Thyroid gland (tissue), 4 donors: Measurements from ENCODE around the gene HOXB3. TPM values are rescaled to one million over a fixed set of nuclear protein-coding genes. Genes with fewer than 3 reads are reported as not detected.

Experiments
- DNase-seq, 2 donors: peaks; one replicate each; pipeline ENCODE4 v3.0.0-alpha.2; 2019
- H3K27ac ChIP-seq, 3 donors: fragments of 200-600 bp; sonication (generic); 1 replicate in 2 of 3; 2 replicates in 1 of 3; pipeline ENCODE4 v1.5.1; 2016 to 2019; ENCODE audit warnings: mild to moderate bottlenecking in 1 of 3, moderate library complexity in 1 of 3
- H3K27me3 ChIP-seq: fragments of 200-600 bp; sonication (generic); one replicate; pipeline ENCODE4 v1.5.1; 2019
- H3K36me3 ChIP-seq, 2 donors: fragments of 200-600 bp; sonication (generic); one replicate each; pipeline ENCODE4 v1.5.1; 2016 to 2019
- H3K4me1 ChIP-seq, 2 donors: fragments of 200-600 bp; sonication (generic); one replicate each; pipeline ENCODE4 v1.5.1; 2017 to 2019
- H3K4me3 ChIP-seq, 3 donors: fragments of 200-600 bp; sonication (generic); replicated peaks in 1 of 3; 1 replicate in 2 of 3; 2 replicates in 1 of 3; pipeline ENCODE4 v1.5.1; 2016; ENCODE audit warnings: mild to moderate bottlenecking in 1 of 3
- H3K9me3 ChIP-seq: fragments of 200-600 bp; sonication (generic); one replicate; pipeline ENCODE4 v1.5.1; 2017
- POLR2A ChIP-seq, 2 donors: fragments of 450-650 bp; IDR thresholded peaks; one replicate each; pipeline ENCODE4 v1.6.1; 2017; ENCODE audit warnings: antibody characterized with exemption in 2 of 2, mild to moderate bottlenecking in 2 of 2, moderate library complexity in 1 of 2
- WGBS, 2 donors: methylation state at CpG; one replicate each; pipeline ENCODE4 v1.1.5; 2017; 5-methylcytosine and 5-hydroxymethylcytosine counted together
- intact Hi-C: fragments of 100-400 bp; cut with DNase I; formaldehyde crosslinking; loops from one replicate; pipeline ENCODE4 v1.15.1; 2023
- total RNA-seq, 4 donors: library from RNA; depleted of rRNA; stranded (reverse); fragments of >200 nt; gene quantifications; one replicate each; pipeline ENCODE4 v1.2.3, GENCODE V29; 2016
- TF ChIP-seq, protein P1 (sequence below), 6 experiments: fragments of 200-600 bp in 3 of 6; fragments of 450-650 bp in 3 of 6; sonication (generic) in 3 of 6; IDR thresholded peaks; one replicate each; pipeline ENCODE4 v1.5.1; 2016 to 2019; ENCODE audit warnings: antibody characterized with exemption in 6 of 6, mild to moderate bottlenecking in 2 of 6, inconsistent platforms in 1 of 6, moderate library complexity in 1 of 6

Gene HOXB3
- total RNA-seq, 4 donors from 2014 or later: 1.5 to 6.7 (median 4.3) TPM

DNA sequence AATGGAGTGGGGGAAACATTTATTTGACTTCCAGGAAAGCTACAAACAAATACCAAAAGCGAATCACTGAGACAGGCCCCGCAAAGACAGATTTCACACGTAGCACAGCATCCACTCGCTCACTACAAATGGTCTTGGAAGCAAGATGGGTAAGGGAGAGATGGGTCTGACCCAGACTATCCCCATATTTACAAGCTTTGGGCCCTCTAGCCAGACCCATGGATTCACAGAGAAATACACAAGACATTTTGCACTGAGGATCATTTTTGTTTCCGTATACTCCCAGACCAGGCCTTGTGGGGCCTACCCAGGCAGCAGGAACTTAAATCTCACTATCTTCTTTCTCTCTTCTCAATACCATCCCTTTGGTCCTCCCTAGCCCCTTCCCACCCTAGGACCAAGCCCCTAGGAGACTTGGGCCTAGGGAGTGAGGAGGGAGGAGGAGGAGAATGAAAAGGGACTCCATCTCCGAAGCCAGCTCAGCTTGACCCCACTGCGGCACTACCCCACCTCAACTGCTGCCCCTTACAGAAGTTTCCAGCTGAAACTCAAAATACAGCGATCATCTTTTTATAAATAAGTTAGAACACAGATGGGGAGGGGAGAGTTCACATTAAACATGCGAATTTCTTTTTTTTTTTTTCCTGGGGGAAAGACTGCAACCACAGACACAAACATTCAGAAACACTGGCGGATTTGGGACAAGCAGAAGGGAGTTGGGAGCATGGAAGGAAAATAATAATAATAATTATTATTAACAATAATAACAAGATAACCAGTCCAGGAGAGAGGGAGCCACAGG lies 1.4 kb upstream of the HOXB3 start:
- no peaks in the 10 kb centered on the region for H3K9me3 ChIP-seq
- peaks cover 0 to 19% of the 10 kb centered on the region in 2 donors for H3K4me1 ChIP-seq
- H3K4me3 ChIP-seq: no peak overlapping the region
- H3K36me3 ChIP-seq: no peaks in the 10 kb centered on the region
- no peak overlapping the region for H3K27ac ChIP-seq
- intact Hi-C loops: loop anchor here (10.0 kb wide), 1 partner anchor 403 kb away; the partner anchor contains the start of gene IGF2BP1
- DNase-seq: no peak
- WGBS, 2 donors: 86 to 87% methylated on average over 10 of the region's 10 CpGs
- peaks cover 55% of the 10 kb centered on the region for H3K27me3 ChIP-seq
- no peak for TF ChIP-seq POLR2A (IDR thresholded peaks at IDR 0.05)
- TF ChIP-seq, protein P1, sequence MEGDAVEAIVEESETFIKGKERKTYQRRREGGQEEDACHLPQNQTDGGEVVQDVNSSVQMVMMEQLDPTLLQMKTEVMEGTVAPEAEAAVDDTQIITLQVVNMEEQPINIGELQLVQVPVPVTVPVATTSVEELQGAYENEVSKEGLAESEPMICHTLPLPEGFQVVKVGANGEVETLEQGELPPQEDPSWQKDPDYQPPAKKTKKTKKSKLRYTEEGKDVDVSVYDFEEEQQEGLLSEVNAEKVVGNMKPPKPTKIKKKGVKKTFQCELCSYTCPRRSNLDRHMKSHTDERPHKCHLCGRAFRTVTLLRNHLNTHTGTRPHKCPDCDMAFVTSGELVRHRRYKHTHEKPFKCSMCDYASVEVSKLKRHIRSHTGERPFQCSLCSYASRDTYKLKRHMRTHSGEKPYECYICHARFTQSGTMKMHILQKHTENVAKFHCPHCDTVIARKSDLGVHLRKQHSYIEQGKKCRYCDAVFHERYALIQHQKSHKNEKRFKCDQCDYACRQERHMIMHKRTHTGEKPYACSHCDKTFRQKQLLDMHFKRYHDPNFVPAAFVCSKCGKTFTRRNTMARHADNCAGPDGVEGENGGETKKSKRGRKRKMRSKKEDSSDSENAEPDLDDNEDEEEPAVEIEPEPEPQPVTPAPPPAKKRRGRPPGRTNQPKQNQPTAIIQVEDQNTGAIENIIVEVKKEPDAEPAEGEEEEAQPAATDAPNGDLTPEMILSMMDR (IDR thresholded peaks at IDR 0.05): no peak

DNA sequence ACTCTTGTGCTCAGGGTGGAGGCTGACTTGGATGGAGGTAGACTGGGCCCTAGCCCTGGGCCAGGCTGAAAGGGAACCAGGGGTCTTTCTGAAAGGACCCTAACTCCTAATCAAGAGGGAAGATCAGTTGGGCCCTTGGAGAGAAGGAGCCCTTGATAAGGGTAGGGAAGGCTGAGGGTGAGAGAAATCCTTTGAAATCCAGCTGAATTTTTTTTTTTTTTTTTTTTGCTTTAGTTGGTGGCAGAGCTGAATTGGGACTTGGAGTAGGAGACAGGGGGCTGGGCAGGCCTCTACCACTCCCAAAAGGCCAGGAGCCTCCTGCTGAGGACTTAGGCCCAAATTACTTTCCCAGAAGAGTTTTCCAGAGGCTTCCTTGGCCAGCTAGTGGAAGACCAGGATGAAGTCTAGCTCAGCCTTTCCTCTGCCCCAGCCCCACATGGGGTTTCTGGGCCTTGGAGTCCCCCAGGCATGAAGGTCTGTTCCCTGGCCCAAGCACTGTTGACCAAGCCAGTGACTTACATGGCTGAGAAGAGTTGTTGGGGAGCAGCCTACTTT lies 643 bp upstream of the HOXB3 start:
- peaks cover 0 to 20% of the 10 kb centered on the region in 2 donors for H3K4me1 ChIP-seq
- intact Hi-C loops: loop anchor here (10.0 kb wide), 1 partner anchor 404 kb away; the partner anchor contains the start of gene IGF2BP1
- peaks cover 55% of the 10 kb centered on the region for H3K27me3 ChIP-seq
- no peaks in the 10 kb centered on the region for H3K9me3 ChIP-seq
- no peak for TF ChIP-seq POLR2A (IDR thresholded peaks at IDR 0.05)
- TF ChIP-seq, protein P1 (IDR thresholded peaks at IDR 0.05): no peak
- no peak overlapping the region for H3K4me3 ChIP-seq
- H3K27ac ChIP-seq: no peak overlapping the region
- DNase-seq: no peak
- no peaks in the 10 kb centered on the region for H3K36me3 ChIP-seq

DNA sequence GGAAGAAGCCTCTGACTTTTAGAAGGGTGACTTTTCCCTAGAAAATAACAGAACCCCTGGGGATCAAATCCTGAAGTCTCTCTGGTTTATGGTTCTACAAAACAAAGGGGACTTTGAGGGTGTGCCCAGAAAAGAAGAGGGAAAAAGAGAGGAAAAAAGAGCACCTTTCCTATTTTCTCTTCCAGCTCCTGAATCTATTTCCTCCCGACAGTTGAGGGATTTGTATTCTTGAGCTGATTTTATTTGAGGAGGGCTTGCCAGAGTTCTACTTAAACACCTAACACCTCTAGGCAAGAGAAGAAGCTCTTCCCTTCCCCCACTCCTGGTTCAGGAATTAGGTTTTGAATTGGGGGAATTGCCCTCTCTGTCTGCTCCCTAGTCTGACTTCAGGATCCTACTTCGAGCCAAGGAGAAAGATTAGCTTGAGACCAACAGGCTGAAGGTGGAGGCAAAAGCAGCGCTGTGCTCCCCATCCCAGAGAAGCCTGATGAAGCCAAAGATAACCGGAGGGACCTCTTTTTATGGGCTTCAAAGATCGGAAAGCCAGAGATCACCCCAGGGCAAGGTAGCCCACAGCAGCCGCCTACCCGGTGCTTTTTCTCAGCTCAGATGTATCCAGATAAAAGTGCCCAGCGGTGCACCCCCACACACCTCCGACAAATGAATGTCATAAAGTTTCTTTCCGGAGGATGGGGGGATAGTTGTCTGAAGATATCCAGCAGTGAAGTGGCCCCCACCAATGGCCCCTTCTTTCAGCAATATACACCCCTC lies 796 bp downstream of the HOXB3 start:
- Histone ChIP-seq H3K4me1 (peaks cover 0 to 29% of the 10 kb centered on the region in 2 donors), H3K36me3 (no peaks in the 10 kb centered on the region), H3K9me3 (no peaks in the 10 kb centered on the region), H3K4me3 (no peak overlapping the region), H3K27ac (no peak overlapping the region), H3K27me3 (peaks cover 58% of the 10 kb centered on the region)
- TF ChIP-seq POLR2A (IDR thresholded peaks at IDR 0.05): no peak
- TF ChIP-seq, protein P1 (IDR thresholded peaks at IDR 0.05): no peak
- 21 to 63% methylated on average over 10 of the region's 10 CpGs for whole genome bisulfite sequencing, 2 donors
- no peak for DNase-seq
- intact Hi-C loops: no loop called here

DNA sequence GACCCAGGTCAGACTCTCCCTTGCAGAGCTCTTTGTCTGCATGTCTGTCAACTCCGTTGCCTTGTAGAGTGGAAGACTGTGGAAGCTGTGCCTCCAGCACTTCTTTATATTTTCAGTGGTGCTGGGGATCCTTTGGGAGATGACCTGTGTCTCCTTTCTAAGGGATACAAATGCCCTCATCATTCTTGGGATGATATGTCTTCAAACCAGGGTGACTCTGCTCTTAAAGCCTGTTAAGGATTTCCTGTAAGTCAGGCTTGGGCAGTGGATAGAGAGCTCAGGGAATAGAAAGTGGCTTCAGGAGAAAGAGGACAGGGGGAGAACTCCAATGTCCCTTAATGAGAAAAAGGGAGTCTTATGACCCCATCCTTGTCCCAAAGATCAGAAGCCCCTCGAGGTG lies 1.5 kb downstream of the HOXB3 start:
- Histone ChIP-seq H3K27ac (no peak overlapping the region), H3K9me3 (no peaks in the 10 kb centered on the region), H3K36me3 (no peaks in the 10 kb centered on the region), H3K4me3 (no peak overlapping the region), H3K27me3 (peaks cover 63% of the 10 kb centered on the region), H3K4me1 (peaks cover 0 to 22% of the 10 kb centered on the region in 2 donors)
- TF ChIP-seq, protein P1 (IDR thresholded peaks at IDR 0.05): no peak
- no peak for TF ChIP-seq POLR2A (IDR thresholded peaks at IDR 0.05)
- WGBS, 2 donors: 34% methylated on average over 2 of the region's 2 CpGs
- no peak for DNase-seq
- intact Hi-C loops: no loop called here
